GM23338 (cell line): ENCODE measurements around the gene FBXO33. TPM values are rescaled to one million over a fixed set of nuclear protein-coding genes. Genes with fewer than 3 reads are reported as not detected.

Experiments
- ATAC-seq: fragments of 200-7000 bp; cut with Tn5 transposase; 3 replicates; pipeline ENCODE4 v1.9.1; 2020
- DNase-seq: peaks from one replicate; pipeline ENCODE4 v3.0.0-alpha.2; 2015; ENCODE audit warnings: low spot score
- H2AFZ ChIP-seq: fragments of 200-600 bp; sonication (generic); 2 replicates; pipeline ENCODE4 v1.8.0; 2016; ENCODE audit warnings: antibody characterized with exemption, mild to moderate bottlenecking, moderate library complexity
- H3F3A ChIP-seq: fragments of 200-600 bp; sonication (generic); replicated peaks from 2 replicates; pipeline ENCODE4 v1.8.0; 2017; ENCODE audit warnings: antibody characterized with exemption, mixed run types, low read depth
- H3K27ac ChIP-seq: fragments of 200-600 bp; sonication (generic); 2 replicates; pipeline ENCODE4 v1.6.1; 2016; ENCODE audit warnings: low read depth
- H3K27me3 ChIP-seq: fragments of 200-600 bp; sonication (generic); 2 replicates; pipeline ENCODE4 v1.8.0; 2016; ENCODE audit warnings: mild to moderate bottlenecking, mixed run types, moderate library complexity; ENCODE audit not compliant: insufficient read depth
- H3K36me3 ChIP-seq: fragments of 200-600 bp; sonication (generic); 2 replicates; pipeline ENCODE4 v1.8.0; 2016; ENCODE audit warnings: mild to moderate bottlenecking; ENCODE audit not compliant: insufficient read depth
- H3K4me1 ChIP-seq: fragments of 200-600 bp; sonication (generic); 2 replicates; pipeline ENCODE4 v1.8.0; 2016; ENCODE audit warnings: mild to moderate bottlenecking, moderate library complexity; ENCODE audit not compliant: insufficient read depth
- H3K4me2 ChIP-seq: fragments of 200-600 bp; sonication (generic); 2 replicates; pipeline ENCODE4 v1.7.1; 2017; ENCODE audit warnings: mixed run types
- H3K4me3 ChIP-seq: fragments of 200-600 bp; sonication (generic); 2 replicates; pipeline ENCODE4 v1.6.1; 2016; ENCODE audit warnings: mixed run types
- H3K79me2 ChIP-seq: fragments of 200-600 bp; sonication (generic); replicated peaks from 2 replicates; pipeline ENCODE4 v1.8.0; 2017; ENCODE audit warnings: mild to moderate bottlenecking; ENCODE audit not compliant: insufficient read depth
- H3K9me2 ChIP-seq: fragments of 200-600 bp; sonication (generic); 2 replicates; pipeline ENCODE4 v1.8.0; 2017; ENCODE audit not compliant: insufficient read depth
- H4K20me1 ChIP-seq: fragments of 200-600 bp; sonication (generic); replicated peaks from 2 replicates; pipeline ENCODE4 v1.8.0; 2017; ENCODE audit warnings: mild to moderate bottlenecking; ENCODE audit not compliant: insufficient read depth
- H3K27ac Mint-ChIP-seq: 2 replicates; pipeline ENCODE4 v1.8.0; 2020; ENCODE audit warnings: inconsistent platforms, mild to moderate bottlenecking, moderate library complexity, mixed read lengths
- H3K27me3 Mint-ChIP-seq: 3 replicates; pipeline ENCODE4 v1.8.0; 2022; ENCODE audit warnings: low read depth, mild to moderate bottlenecking, moderate library complexity, mixed read lengths, inconsistent platforms; ENCODE audit not compliant: insufficient read depth, poor library complexity
- H3K36me3 Mint-ChIP-seq: 3 replicates; pipeline ENCODE4 v1.8.0; 2021; ENCODE audit warnings: low read depth, mild to moderate bottlenecking, inconsistent platforms, moderate library complexity, mixed read lengths
- H3K4me1 Mint-ChIP-seq: 3 replicates; pipeline ENCODE4 v1.8.0; 2020; ENCODE audit warnings: mild to moderate bottlenecking, inconsistent platforms, mixed read lengths
- H3K4me3 Mint-ChIP-seq: 3 replicates; pipeline ENCODE4 v1.8.0; 2021; ENCODE audit warnings: moderate library complexity, mild to moderate bottlenecking, inconsistent platforms, mixed read lengths
- H3K9me3 Mint-ChIP-seq: 3 replicates; pipeline ENCODE4 v1.8.0; 2020; ENCODE audit warnings: moderate library complexity, mild to moderate bottlenecking, inconsistent platforms, mixed read lengths
- CREB1 ChIP-seq: fragments of 250-450 bp; sonication (Bioruptor Pico); IDR thresholded peaks from 2 replicates; pipeline ENCODE4 v1.5.0; 2020; ENCODE audit warnings: low read depth, mild to moderate bottlenecking, moderate library complexity
- EZH2 ChIP-seq: fragments of 200-600 bp; sonication (generic); IDR thresholded peaks from one replicate; pipeline ENCODE4 v1.8.0; 2017; ENCODE audit warnings: antibody characterized with exemption, mild to moderate bottlenecking, low read depth; ENCODE audit not compliant: unreplicated experiment
- EZH2phosphoT487 ChIP-seq: fragments of 200-600 bp; sonication (generic); IDR thresholded peaks from one replicate; pipeline ENCODE4 v1.8.1; 2018; ENCODE audit warnings: antibody characterized with exemption; ENCODE audit not compliant: unreplicated experiment
- JUNB ChIP-seq: IDR thresholded peaks from one replicate; pipeline ENCODE4 v1.6.1; 2016; ENCODE audit warnings: antibody characterized with exemption; ENCODE audit not compliant: unreplicated experiment
- NANOG ChIP-seq: IDR thresholded peaks from 2 replicates; pipeline ENCODE4 v1.6.1; 2016; ENCODE audit warnings: antibody characterized with exemption, borderline replicate concordance
- POLR2AphosphoS5 ChIP-seq: IDR thresholded peaks from 2 replicates; pipeline ENCODE4 v1.6.1; 2016; ENCODE audit warnings: antibody characterized with exemption, low read depth
- STAT1 ChIP-seq: IDR thresholded peaks from one replicate; pipeline ENCODE4 v1.6.1; 2016; ENCODE audit warnings: antibody characterized with exemption; ENCODE audit not compliant: unreplicated experiment
- ZNF114 ChIP-seq: fragments of 250-450 bp; sonication (Bioruptor Pico); IDR thresholded peaks from 2 replicates; pipeline ENCODE4 v1.5.0; 2020; ENCODE audit warnings: mild to moderate bottlenecking, moderate library complexity
- ZNF331 ChIP-seq: fragments of 250-450 bp; sonication (Bioruptor Pico); IDR thresholded peaks from 2 replicates; pipeline ENCODE4 v1.5.0; 2020; ENCODE audit warnings: low read depth, mild to moderate bottlenecking, moderate library complexity
- polyA plus RNA-seq: library from polyadenylated mRNA; unstranded; fragments of >200 nt; fragmentation: Nextera tagmentation; extraction: Ambion mirVana; gene quantifications from 2 replicates; pipeline ENCODE4 v1.2.1, GENCODE V29; 2016
- total RNA-seq: library from RNA; depleted of rRNA; stranded (reverse); fragments of >200 nt; shearing (Covaris generic); gene quantifications from 2 replicates; pipeline ENCODE4 v1.2.3, GENCODE V29; 2014
- TF ChIP-seq, protein P1 (sequence below), 2 experiments: fragments of 200-600 bp in 1 of 2; sonication (generic) in 1 of 2; conservative IDR thresholded peaks; 2 replicates each; pipeline versions ENCODE4 v1.5.1 to v1.6.1; 2016 to 2017; ENCODE audit warnings: antibody characterized with exemption in 2 of 2, low read depth in 2 of 2, mild to moderate bottlenecking in 2 of 2, moderate library complexity in 1 of 2
- TF ChIP-seq, protein P2 (sequence below): IDR thresholded peaks from 2 replicates; pipeline ENCODE4 v1.6.1; 2016; ENCODE audit warnings: antibody characterized with exemption
- TF ChIP-seq, protein P3 (sequence below): fragments of 250-450 bp; sonication (Bioruptor Pico); IDR thresholded peaks from 2 replicates; pipeline ENCODE4 v1.5.0; 2020; ENCODE audit warnings: mild to moderate bottlenecking, moderate library complexity
- TF ChIP-seq, protein P4 (sequence below): IDR thresholded peaks from one replicate; pipeline ENCODE4 v1.6.1; 2018; ENCODE audit warnings: antibody characterized with exemption; ENCODE audit not compliant: unreplicated experiment

Gene FBXO33
- total and polyA plus RNA-seq, 2 experiments from 2014 or later: 6.7 to 13.1 TPM

DNA sequence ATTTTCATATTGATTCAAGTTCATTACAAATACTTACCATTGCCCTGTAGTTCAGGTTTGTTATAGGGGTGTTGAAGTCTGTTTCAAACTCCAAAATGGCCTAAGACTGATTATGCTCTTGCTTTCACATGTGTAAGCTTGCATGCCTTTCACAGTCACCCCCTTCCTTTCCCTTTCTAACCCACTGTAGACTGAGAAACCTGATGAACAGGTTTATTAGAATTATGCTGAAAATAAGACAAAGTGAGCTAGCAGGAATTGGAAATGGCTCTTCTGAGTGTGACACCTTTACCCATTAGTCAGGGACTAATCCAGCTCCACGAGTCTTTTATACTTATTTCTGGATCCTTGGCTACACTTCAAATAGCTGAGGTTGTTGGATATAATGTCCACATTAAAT lies 38.9 kb downstream of the FBXO33 start:
- no peaks in the 10 kb centered on the region for H3K36me3 ChIP-seq
- H3K4me1 ChIP-seq: no peaks in the 10 kb centered on the region
- no peaks in the 10 kb centered on the region for H3K9me2 ChIP-seq
- Mint-ChIP-seq H3K27me3 (peaks cover 3% of the 10 kb centered on the region), H3K36me3 (no peaks in the 10 kb centered on the region), H3K9me3 (no peaks in the 10 kb centered on the region), H3K27ac (no peak overlapping the region), H3K4me3 (no peak overlapping the region), H3K4me1 (peaks cover 5% of the 10 kb centered on the region; the same call in 2 of the 3 replicates)
- H2AFZ ChIP-seq: no peak overlapping the region
- H3K27ac ChIP-seq: no peak overlapping the region
- H3K4me2 ChIP-seq: no peak overlapping the region
- H4K20me1 ChIP-seq: no peaks in the 10 kb centered on the region
- no peak overlapping the region for H3K4me3 ChIP-seq
- DNase-seq (peak; percentile 10), ATAC-seq (no peak)
- no peaks in the 10 kb centered on the region for H3F3A ChIP-seq
- no peaks in the 10 kb centered on the region for H3K27me3 ChIP-seq
- TF ChIP-seq EZH2 (no peak), ZNF331 (CRISPR knock-in tag) (no peak), CREB1 (CRISPR knock-in tag) (no peak), NANOG (no peak), JUNB (no peak), EZH2phosphoT487 (no peak), ZNF114 (CRISPR knock-in tag) (no peak), STAT1 (no peak), POLR2AphosphoS5 (no peak)
- TF ChIP-seq, protein P1, sequence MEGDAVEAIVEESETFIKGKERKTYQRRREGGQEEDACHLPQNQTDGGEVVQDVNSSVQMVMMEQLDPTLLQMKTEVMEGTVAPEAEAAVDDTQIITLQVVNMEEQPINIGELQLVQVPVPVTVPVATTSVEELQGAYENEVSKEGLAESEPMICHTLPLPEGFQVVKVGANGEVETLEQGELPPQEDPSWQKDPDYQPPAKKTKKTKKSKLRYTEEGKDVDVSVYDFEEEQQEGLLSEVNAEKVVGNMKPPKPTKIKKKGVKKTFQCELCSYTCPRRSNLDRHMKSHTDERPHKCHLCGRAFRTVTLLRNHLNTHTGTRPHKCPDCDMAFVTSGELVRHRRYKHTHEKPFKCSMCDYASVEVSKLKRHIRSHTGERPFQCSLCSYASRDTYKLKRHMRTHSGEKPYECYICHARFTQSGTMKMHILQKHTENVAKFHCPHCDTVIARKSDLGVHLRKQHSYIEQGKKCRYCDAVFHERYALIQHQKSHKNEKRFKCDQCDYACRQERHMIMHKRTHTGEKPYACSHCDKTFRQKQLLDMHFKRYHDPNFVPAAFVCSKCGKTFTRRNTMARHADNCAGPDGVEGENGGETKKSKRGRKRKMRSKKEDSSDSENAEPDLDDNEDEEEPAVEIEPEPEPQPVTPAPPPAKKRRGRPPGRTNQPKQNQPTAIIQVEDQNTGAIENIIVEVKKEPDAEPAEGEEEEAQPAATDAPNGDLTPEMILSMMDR (conservative IDR thresholded peaks at IDR 0.05; ENCODE audit: low read depth in 2 of 2): no peak
- TF ChIP-seq, protein P2, sequence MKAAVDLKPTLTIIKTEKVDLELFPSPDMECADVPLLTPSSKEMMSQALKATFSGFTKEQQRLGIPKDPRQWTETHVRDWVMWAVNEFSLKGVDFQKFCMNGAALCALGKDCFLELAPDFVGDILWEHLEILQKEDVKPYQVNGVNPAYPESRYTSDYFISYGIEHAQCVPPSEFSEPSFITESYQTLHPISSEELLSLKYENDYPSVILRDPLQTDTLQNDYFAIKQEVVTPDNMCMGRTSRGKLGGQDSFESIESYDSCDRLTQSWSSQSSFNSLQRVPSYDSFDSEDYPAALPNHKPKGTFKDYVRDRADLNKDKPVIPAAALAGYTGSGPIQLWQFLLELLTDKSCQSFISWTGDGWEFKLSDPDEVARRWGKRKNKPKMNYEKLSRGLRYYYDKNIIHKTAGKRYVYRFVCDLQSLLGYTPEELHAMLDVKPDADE: no peak
- TF ChIP-seq, protein P3, sequence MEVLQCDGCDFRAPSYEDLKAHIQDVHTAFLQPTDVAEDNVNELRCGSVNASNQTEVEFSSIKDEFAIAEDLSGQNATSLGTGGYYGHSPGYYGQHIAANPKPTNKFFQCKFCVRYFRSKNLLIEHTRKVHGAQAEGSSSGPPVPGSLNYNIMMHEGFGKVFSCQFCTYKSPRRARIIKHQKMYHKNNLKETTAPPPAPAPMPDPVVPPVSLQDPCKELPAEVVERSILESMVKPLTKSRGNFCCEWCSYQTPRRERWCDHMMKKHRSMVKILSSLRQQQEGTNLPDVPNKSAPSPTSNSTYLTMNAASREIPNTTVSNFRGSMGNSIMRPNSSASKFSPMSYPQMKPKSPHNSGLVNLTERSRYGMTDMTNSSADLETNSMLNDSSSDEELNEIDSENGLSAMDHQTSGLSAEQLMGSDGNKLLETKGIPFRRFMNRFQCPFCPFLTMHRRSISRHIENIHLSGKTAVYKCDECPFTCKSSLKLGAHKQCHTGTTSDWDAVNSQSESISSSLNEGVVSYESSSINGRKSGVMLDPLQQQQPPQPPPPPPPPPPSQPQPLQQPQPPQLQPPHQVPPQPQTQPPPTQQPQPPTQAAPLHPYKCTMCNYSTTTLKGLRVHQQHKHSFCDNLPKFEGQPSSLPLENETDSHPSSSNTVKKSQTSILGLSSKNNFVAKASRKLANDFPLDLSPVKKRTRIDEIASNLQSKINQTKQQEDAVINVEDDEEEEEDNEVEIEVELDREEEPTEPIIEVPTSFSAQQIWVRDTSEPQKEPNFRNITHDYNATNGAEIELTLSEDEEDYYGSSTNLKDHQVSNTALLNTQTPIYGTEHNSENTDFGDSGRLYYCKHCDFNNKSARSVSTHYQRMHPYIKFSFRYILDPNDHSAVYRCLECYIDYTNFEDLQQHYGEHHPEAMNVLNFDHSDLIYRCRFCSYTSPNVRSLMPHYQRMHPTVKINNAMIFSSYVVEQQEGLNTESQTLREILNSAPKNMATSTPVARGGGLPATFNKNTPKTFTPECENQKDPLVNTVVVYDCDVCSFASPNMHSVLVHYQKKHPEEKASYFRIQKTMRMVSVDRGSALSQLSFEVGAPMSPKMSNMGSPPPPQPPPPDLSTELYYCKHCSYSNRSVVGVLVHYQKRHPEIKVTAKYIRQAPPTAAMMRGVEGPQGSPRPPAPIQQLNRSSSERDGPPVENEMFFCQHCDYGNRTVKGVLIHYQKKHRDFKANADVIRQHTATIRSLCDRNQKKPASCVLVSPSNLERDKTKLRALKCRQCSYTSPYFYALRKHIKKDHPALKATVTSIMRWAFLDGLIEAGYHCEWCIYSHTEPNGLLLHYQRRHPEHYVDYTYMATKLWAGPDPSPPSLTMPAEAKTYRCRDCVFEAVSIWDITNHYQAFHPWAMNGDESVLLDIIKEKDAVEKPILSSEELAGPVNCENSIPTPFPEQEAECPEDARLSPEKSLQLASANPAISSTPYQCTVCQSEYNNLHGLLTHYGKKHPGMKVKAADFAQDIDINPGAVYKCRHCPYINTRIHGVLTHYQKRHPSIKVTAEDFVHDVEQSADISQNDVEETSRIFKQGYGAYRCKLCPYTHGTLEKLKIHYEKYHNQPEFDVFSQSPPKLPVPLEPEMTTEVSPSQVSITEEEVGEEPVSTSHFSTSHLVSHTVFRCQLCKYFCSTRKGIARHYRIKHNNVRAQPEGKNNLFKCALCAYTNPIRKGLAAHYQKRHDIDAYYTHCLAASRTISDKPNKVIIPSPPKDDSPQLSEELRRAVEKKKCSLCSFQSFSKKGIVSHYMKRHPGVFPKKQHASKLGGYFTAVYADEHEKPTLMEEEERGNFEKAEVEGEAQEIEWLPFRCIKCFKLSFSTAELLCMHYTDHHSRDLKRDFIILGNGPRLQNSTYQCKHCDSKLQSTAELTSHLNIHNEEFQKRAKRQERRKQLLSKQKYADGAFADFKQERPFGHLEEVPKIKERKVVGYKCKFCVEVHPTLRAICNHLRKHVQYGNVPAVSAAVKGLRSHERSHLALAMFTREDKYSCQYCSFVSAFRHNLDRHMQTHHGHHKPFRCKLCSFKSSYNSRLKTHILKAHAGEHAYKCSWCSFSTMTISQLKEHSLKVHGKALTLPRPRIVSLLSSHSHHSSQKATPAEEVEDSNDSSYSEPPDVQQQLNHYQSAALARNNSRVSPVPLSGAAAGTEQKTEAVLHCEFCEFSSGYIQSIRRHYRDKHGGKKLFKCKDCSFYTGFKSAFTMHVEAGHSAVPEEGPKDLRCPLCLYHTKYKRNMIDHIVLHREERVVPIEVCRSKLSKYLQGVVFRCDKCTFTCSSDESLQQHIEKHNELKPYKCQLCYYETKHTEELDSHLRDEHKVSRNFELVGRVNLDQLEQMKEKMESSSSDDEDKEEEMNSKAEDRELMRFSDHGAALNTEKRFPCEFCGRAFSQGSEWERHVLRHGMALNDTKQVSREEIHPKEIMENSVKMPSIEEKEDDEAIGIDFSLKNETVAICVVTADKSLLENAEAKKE: no peak
- TF ChIP-seq, protein P4, sequence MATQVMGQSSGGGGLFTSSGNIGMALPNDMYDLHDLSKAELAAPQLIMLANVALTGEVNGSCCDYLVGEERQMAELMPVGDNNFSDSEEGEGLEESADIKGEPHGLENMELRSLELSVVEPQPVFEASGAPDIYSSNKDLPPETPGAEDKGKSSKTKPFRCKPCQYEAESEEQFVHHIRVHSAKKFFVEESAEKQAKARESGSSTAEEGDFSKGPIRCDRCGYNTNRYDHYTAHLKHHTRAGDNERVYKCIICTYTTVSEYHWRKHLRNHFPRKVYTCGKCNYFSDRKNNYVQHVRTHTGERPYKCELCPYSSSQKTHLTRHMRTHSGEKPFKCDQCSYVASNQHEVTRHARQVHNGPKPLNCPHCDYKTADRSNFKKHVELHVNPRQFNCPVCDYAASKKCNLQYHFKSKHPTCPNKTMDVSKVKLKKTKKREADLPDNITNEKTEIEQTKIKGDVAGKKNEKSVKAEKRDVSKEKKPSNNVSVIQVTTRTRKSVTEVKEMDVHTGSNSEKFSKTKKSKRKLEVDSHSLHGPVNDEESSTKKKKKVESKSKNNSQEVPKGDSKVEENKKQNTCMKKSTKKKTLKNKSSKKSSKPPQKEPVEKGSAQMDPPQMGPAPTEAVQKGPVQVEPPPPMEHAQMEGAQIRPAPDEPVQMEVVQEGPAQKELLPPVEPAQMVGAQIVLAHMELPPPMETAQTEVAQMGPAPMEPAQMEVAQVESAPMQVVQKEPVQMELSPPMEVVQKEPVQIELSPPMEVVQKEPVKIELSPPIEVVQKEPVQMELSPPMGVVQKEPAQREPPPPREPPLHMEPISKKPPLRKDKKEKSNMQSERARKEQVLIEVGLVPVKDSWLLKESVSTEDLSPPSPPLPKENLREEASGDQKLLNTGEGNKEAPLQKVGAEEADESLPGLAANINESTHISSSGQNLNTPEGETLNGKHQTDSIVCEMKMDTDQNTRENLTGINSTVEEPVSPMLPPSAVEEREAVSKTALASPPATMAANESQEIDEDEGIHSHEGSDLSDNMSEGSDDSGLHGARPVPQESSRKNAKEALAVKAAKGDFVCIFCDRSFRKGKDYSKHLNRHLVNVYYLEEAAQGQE: no peak
- H3K79me2 ChIP-seq: no peaks in the 10 kb centered on the region
